NCI-H2196 (cell line): ENCODE results near the gene AJM1.
A peak's percentile ranks its signal among the peaks of the same experiment; 100 is the strongest.
"Not testable (repeated sequence)": the region's sequence is repeated elsewhere in the genome, so short reads cannot be mapped to it uniquely, and the experiment has no call there.

Experiments used
- DNase-seq: peaks from one replicate; lab custom pipeline; 2025; ENCODE audit not compliant: unreplicated experiment; lab: John Stamatoyannopoulos, UW

The AJM1 gene

GRCh38 chr9:136829981-136830885 lies 12.0 kb upstream of the AJM1 start:
- DNase-seq, result no peak

- no peak for DNase-seq
These were observed 11.1 kb upstream of the AJM1 start for GRCh38 chr9:136831002-136831719.

GRCh38 chr9:136831720-136832104 lies 10.6 kb upstream of the AJM1 start:
- DNase-seq, result no peak

- DNase-seq, result no peak
These were observed 9.7 kb upstream of the AJM1 start for GRCh38 chr9:136832581-136832980.

GRCh38 chr9:136833381-136834048 lies 8.8 kb upstream of the AJM1 start:
- not testable (repeated sequence) for DNase-seq

- DNase-seq, result no peak
These were observed 6.9 kb upstream of the AJM1 start for GRCh38 chr9:136835162-136835931.

- DNase-seq, result no peak
These were observed 6.1 kb upstream of the AJM1 start for GRCh38 chr9:136835932-136836904.

- DNase-seq, result no peak
These were observed 5.0 kb upstream of the AJM1 start for GRCh38 chr9:136837146-136837855.

GRCh38 chr9:136837856-136838277 lies 4.4 kb upstream of the AJM1 start:
- DNase-seq, result not testable (repeated sequence)

GRCh38 chr9:136838314-136839228 lies 3.7 kb upstream of the AJM1 start:
- no peak for DNase-seq

- DNase-seq, result no peak
These were observed 2.8 kb upstream of the AJM1 start for GRCh38 chr9:136839229-136840139.

- DNase-seq, result peak; percentile 39
These were observed 2.0 kb upstream of the AJM1 start for GRCh38 chr9:136840140-136840876.

GRCh38 chr9:136840877-136841645 lies 1.2 kb upstream of the AJM1 start:
- DNase-seq, result peak; percentile 88

- peak; percentile 46 for DNase-seq
These were observed 465 bp upstream of the AJM1 start for GRCh38 chr9:136841646-136842379.
